LNCaP clone FGC (cell line): Measurements from ENCODE around the gene TANC1.
"Not testable (repeated sequence)": the region's sequence is repeated elsewhere in the genome, so short reads cannot be mapped to it uniquely, and the experiment has no call there.

Experiments used
- DNase-seq: peaks from one replicate; pipeline ENCODE4 v3.0.0-alpha.2; 2011; ENCODE audit warnings: low read depth
- H3K4me3 ChIP-seq: 2 replicates; pipeline ENCODE4 v1.5.1; 2011; ENCODE audit warnings: mild to moderate bottlenecking, low read depth, low read length, control low read depth
- CTCF ChIP-seq: IDR thresholded peaks from 2 replicates; pipeline ENCODE4 v1.5.1; 2012; ENCODE audit warnings: mild to moderate bottlenecking; ENCODE audit not compliant: control insufficient read depth, insufficient read depth; ENCODE audit errors: extremely low read depth

Gene TANC1

GRCh38 chr2:159139216-159139933 lies 170.9 kb downstream of the TANC1 start:
- H3K4me3 ChIP-seq: peak overlapping the region; percentile 61
- TF ChIP-seq CTCF: no peak
- DNase-seq: no peak

GRCh38 chr2:159140070-159140769 lies 171.8 kb downstream of the TANC1 start:
- no peak for DNase-seq
- peak overlapping the region; percentile 61 for H3K4me3 ChIP-seq
- TF ChIP-seq CTCF: no peak

GRCh38 chr2:159140821-159141220 lies 172.4 kb downstream of the TANC1 start:
- not testable (repeated sequence) for DNase-seq, H3K4me3 ChIP-seq

- TF ChIP-seq CTCF: no peak
- DNase-seq: no peak
- H3K4me3 ChIP-seq: no peak overlapping the region
Observed at GRCh38 chr2:159144776-159145614, 176.6 kb downstream of the TANC1 start.

GRCh38 chr2:159145745-159146354 lies 177.4 kb downstream of the TANC1 start:
- H3K4me3 ChIP-seq: no peak overlapping the region
- no peak for TF ChIP-seq CTCF
- no peak for DNase-seq

- no peak for DNase-seq
- H3K4me3 ChIP-seq: no peak overlapping the region
Observed at GRCh38 chr2:159146996-159147666, 178.7 kb downstream of the TANC1 start.

More at GRCh38 chr2:159146996-159147666, 178.7 kb downstream of the TANC1 start:
- no peak for TF ChIP-seq CTCF
